ENCODE measurements around the gene EIF2B4.

The EIF2B4 gene

DNA sequence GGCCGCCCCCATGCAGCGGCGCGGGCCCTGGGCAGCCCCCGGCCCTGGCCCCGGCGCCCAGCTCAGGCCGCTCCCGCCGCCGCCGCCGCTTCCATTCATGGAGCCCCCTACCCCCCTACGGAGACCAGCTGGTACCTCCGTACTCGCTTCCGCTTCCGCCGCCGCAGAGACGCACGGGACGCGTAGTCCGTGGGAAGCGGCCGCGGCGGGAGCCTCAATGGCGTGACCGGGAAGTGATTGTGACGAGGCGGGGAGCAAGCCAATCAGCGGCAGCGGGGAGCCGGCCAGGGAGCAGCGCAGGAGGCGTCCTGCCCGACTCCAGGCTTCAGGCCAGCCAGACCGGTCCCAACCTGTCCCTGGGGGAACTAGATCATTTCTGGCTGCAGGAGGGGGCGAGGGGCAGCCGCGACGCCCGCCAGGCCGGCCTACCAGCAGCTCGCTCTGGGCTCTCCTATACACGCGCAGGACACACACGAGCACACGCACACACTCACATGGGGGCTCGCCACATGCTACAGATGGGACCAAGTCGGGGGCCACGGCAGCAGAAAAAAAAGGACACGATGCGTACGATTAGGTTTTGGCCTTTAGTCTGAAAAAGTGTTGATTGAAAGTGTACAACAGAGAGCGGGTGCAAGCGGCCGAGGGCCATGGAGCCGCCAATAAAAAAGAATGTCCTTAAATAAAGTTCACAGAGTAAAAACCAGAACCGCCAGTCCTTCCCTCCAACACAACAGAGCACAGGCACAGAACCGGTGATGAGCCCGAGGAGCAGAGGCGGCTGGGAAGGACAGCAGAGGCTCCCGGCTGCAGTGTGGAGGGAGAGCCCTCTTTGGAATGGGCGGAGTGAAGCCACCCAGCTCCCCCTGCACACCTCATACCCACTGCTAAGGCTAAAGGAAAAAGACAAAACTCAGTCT lies 10.7 kb upstream of the EIF2B4 start, which contains the start of gene ZNF513:
Gene ZNF513, minus strand, starts transcription at position 109 of the 920 bp plus-strand sequence. CDS start 208 bp downstream, outside the sequence.
- H3K27me3 Mint-ChIP-seq (ENCODE audit: low read depth), result no peaks in the 10 kb centered on the region
- no peaks in the 10 kb centered on the region for H3K9me3 Mint-ChIP-seq
- DNase-seq (ENCODE audit: low spot score), result peak; percentile 91
- peak within 1 kb of the TSS; percentile 91 for H3K4me3 Mint-ChIP-seq
- H3K4me1 Mint-ChIP-seq (ENCODE audit: low read depth), result peaks cover 17% of the 10 kb centered on the region
- peak within 1 kb of the TSS; percentile 95 for H3K27ac Mint-ChIP-seq
- peaks cover 55% of the 10 kb centered on the region for H3K36me3 Mint-ChIP-seq (ENCODE audit: low read depth)

DNA sequence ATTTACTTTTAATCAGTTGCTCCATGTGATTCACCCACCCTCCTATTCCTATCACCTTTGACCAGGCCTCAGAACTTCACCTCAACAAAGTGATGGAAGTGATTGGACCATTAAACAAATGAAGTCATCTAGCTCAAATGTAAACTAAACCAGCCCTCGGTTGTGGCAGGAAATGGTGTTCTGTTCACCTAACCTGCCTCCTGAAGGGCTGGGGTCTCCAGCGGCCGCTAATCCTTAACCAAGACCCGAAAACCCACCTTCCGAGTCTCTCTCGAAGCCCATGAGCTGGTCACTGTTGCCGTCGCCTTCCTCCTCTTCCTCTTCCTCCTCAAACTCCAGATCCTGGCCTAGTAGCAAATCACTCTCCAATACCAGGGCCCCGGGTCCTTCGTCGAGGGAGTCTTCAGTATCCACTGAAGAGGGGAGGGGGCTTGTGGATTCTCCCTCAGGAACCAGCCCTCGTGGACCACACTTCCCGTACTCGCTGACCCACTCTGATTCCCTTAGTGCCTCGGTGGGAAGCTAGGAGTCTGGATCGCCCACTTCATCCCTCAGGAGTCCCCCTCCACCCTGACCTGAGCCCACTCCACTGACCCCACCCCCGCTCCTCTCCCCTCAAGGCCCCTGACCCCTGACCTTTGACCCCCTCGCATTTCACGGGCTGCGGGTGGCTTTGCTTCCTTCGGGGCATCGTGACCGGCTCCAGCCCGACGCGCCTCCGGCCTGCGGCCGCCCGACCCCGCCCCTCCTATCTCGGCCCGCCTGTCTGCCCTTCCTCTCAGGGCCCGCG lies 9.9 kb upstream of the EIF2B4 start:
- peaks cover 17% of the 10 kb centered on the region for H3K4me1 Mint-ChIP-seq (ENCODE audit: low read depth)
- peak overlapping the region; percentile 95 for H3K27ac Mint-ChIP-seq
- H3K27me3 Mint-ChIP-seq (ENCODE audit: low read depth), result no peaks in the 10 kb centered on the region
- no peak for DNase-seq (ENCODE audit: low spot score)
- peak overlapping the region; percentile 91 for H3K4me3 Mint-ChIP-seq
- H3K36me3 Mint-ChIP-seq (ENCODE audit: low read depth), result peaks cover 52% of the 10 kb centered on the region
- H3K9me3 Mint-ChIP-seq, result no peaks in the 10 kb centered on the region

GRCh38 chr2:27379383-27379835 lies 9.3 kb upstream of the EIF2B4 start:
- Mint-ChIP-seq H3K27ac (peak overlapping the region; percentile 95), H3K27me3 (ENCODE audit: low read depth) (no peaks in the 10 kb centered on the region), H3K4me1 (ENCODE audit: low read depth) (peaks cover 17% of the 10 kb centered on the region), H3K4me3 (peak overlapping the region; percentile 91), H3K9me3 (no peaks in the 10 kb centered on the region), H3K36me3 (ENCODE audit: low read depth) (peaks cover 53% of the 10 kb centered on the region)
- DNase-seq (ENCODE audit: low spot score), result no peak

DNA sequence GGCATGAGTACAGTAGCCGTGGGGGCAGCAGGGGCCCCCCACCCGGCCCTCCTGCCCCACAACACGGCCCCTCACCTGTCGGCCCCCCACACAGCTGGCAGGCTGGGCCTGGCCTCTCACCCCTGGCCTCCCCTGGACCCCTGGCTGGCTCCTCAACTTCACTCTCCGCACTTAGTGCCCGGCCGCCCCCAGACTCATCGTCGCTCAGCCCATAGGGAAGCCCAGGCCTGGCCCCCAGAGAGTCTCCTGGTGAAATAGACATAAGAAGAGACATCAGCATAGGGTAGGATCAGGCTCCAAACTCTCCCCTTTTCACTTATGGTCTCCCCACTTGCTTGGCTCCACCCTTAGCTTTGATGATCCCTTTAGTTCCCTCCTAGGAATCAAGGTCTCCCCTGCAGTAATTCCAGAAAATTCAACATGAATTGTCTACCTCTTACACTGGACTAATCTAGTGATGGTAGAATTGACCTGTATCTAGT lies 8.7 kb upstream of the EIF2B4 start:
- no peak for DNase-seq (ENCODE audit: low spot score)
- peaks cover 17% of the 10 kb centered on the region for H3K4me1 Mint-ChIP-seq (ENCODE audit: low read depth)
- H3K9me3 Mint-ChIP-seq, result no peaks in the 10 kb centered on the region
- no peaks in the 10 kb centered on the region for H3K27me3 Mint-ChIP-seq (ENCODE audit: low read depth)
- peak overlapping the region; percentile 95 for H3K27ac Mint-ChIP-seq
- H3K4me3 Mint-ChIP-seq, result peak overlapping the region; percentile 91
- peaks cover 51% of the 10 kb centered on the region for H3K36me3 Mint-ChIP-seq (ENCODE audit: low read depth)

- Mint-ChIP-seq H3K9me3 (no peaks in the 10 kb centered on the region), H3K36me3 (ENCODE audit: low read depth) (peaks cover 50% of the 10 kb centered on the region), H3K4me1 (ENCODE audit: low read depth) (peaks cover 17% of the 10 kb centered on the region), H3K27me3 (ENCODE audit: low read depth) (no peaks in the 10 kb centered on the region), H3K4me3 (no peak overlapping the region), H3K27ac (no peak overlapping the region)
- no peak for DNase-seq (ENCODE audit: low spot score)
Measured at GRCh38 chr2:27378096-27378808, 8.1 kb upstream of the EIF2B4 start.

DNA sequence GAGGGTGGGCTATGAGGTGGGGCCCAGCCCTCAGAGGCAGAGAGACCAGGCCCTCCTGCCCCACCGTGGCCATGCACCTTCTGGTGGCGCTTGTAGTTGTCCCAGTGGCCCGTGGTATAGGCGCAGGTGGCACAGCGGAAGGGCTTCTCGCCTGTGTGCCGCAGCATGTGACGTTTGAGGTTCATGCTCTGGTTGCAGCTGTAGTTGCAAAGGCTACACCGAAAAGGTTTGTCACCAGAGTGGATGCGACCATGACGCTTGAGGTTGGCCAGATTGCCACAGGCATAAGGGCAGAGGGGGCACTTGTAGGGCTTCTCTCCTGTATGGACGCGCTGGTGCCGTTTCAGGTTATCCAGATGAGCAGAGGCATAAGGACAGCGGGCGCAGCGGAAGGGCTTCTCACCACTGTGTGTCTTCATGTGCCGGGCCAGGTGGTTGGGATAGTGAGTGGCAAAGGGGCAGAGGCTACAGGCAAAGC lies 7.5 kb upstream of the EIF2B4 start:
- H3K27me3 Mint-ChIP-seq (ENCODE audit: low read depth), result no peaks in the 10 kb centered on the region
- H3K4me1 Mint-ChIP-seq (ENCODE audit: low read depth), result peaks cover 22% of the 10 kb centered on the region
- no peaks in the 10 kb centered on the region for H3K9me3 Mint-ChIP-seq
- DNase-seq (ENCODE audit: low spot score), result no peak
- H3K36me3 Mint-ChIP-seq (ENCODE audit: low read depth), result peaks cover 56% of the 10 kb centered on the region
- no peak overlapping the region for H3K27ac Mint-ChIP-seq
- no peak overlapping the region for H3K4me3 Mint-ChIP-seq

DNA sequence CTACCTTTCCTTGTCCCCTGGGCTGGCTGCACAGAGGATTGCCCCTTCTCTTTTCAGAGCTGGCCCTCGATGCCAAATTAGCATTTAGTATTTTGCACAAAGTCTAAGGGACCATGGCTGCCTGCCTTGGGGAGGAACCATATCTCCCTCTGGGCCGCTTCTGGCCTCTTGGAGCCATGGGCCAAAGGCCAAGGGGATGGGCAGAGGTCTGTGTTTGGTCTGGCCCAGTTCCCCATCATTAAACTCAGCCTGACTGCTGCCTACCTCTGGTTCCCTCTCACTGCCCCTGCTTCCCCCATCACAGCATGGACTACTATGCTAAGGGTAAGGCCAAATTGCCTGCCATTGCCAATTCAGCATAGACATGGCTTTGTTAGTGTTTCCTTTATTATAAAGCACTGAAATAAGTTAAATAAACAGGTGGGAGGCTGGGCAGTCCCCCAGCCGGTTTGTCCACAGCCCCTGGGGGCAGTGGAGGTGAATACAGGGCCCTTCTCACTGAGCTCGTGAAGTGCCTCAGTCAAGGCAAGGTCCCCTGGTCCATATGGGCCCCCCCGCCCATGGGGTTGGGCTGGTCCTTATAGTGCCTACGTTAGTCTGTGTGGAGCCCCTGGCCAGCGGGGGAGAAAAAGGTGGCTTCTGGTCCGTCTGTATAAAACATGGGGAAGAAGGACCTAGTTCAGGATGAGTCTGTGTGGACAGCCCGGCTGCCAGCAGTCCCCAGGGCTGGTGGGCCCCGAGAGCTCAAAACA lies 6.9 kb upstream of the EIF2B4 start:
- peaks cover 57% of the 10 kb centered on the region for H3K36me3 Mint-ChIP-seq (ENCODE audit: low read depth)
- H3K9me3 Mint-ChIP-seq, result no peaks in the 10 kb centered on the region
- peaks cover 27% of the 10 kb centered on the region for H3K4me1 Mint-ChIP-seq (ENCODE audit: low read depth)
- H3K27ac Mint-ChIP-seq, result no peak overlapping the region
- H3K27me3 Mint-ChIP-seq (ENCODE audit: low read depth), result no peaks in the 10 kb centered on the region
- H3K4me3 Mint-ChIP-seq, result no peak overlapping the region
- no peak for DNase-seq (ENCODE audit: low spot score)

DNA sequence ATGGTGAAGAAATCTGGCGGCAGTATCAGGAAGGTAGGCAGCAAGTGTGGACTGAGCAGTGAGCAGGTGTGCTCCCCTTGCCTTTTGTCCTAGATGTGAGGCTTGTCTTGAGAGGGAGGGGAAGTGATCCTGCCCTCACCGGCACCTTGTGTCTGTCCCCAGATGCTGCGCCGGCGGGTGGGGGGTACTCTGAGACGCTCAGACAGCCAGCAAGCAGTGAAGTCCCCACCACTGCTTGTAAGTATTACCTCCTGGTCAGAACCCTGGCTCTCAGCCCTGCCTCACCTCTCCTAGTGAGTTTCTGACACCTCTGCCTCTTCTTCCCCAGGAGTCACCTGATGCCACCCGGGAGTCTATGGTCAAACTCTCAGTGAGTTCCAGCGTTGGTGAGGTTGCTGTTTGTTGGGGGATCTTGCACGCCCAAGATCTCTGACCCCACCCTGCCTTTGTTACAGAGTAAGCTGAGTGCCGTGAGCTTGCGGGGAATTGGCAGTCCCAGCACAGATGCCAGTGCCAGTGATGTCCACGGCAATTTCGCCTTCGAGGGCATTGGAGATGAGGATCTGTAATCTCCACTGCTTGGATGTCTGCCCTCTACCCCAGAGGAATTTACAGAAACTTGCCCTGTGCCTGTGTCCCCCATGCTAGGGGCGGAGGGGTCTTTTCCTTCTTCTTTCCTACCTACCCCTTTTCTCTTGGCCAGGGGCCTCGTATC lies 6.2 kb upstream of the EIF2B4 start:
- DNase-seq (ENCODE audit: low spot score), result no peak
- no peaks in the 10 kb centered on the region for H3K9me3 Mint-ChIP-seq
- H3K27me3 Mint-ChIP-seq (ENCODE audit: low read depth), result no peaks in the 10 kb centered on the region
- H3K36me3 Mint-ChIP-seq (ENCODE audit: low read depth), result peaks cover 58% of the 10 kb centered on the region
- no peak overlapping the region for H3K27ac Mint-ChIP-seq
- H3K4me1 Mint-ChIP-seq (ENCODE audit: low read depth), result peaks cover 31% of the 10 kb centered on the region
- H3K4me3 Mint-ChIP-seq, result no peak overlapping the region

- no peak for DNase-seq (ENCODE audit: low spot score)
- Mint-ChIP-seq H3K36me3 (ENCODE audit: low read depth) (peaks cover 56% of the 10 kb centered on the region), H3K4me3 (no peak overlapping the region), H3K27ac (no peak overlapping the region), H3K4me1 (ENCODE audit: low read depth) (peaks cover 27% of the 10 kb centered on the region), H3K9me3 (no peaks in the 10 kb centered on the region), H3K27me3 (ENCODE audit: low read depth) (no peaks in the 10 kb centered on the region)
Measured at GRCh38 chr2:27375513-27376099, 5.5 kb upstream of the EIF2B4 start.

DNA sequence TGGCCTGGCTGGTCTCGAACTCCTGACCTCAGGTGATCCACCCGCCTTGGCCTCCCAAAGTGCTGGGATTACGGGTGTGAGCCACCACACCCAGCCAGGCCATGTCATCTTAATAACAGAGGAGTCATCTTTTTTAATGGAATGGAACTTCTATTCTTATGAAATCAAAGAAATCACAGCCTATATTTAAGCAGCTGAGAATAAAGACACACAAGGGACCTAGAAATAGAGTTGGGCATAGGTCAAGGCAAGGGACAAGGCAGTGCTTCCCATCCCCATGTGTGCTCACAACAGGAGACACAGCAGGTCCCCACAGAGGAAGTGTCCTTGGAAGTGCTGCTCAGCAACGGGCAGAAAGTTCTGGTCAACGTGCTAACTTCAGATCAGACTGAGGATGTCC lies 3.4 kb upstream of the EIF2B4 start:
- Mint-ChIP-seq H3K36me3 (ENCODE audit: low read depth) (peaks cover 52% of the 10 kb centered on the region), H3K4me1 (ENCODE audit: low read depth) (peaks cover 23% of the 10 kb centered on the region), H3K9me3 (no peaks in the 10 kb centered on the region), H3K4me3 (no peak overlapping the region), H3K27ac (no peak overlapping the region), H3K27me3 (ENCODE audit: low read depth) (no peaks in the 10 kb centered on the region)
- DNase-seq (ENCODE audit: low spot score), result no peak

- DNase-seq (ENCODE audit: low spot score), result no peak
- no peaks in the 10 kb centered on the region for H3K9me3 Mint-ChIP-seq
- peaks cover 26% of the 10 kb centered on the region for H3K4me1 Mint-ChIP-seq (ENCODE audit: low read depth)
- no peaks in the 10 kb centered on the region for H3K27me3 Mint-ChIP-seq (ENCODE audit: low read depth)
- H3K36me3 Mint-ChIP-seq (ENCODE audit: low read depth), result peaks cover 56% of the 10 kb centered on the region
- peak overlapping the region; percentile 72 for H3K27ac Mint-ChIP-seq
- peak overlapping the region; percentile 88 for H3K4me3 Mint-ChIP-seq
Measured at GRCh38 chr2:27372937-27373336, 2.8 kb upstream of the EIF2B4 start.
